ENCODE data around the gene C10orf95. TPM values are rescaled to one million over a fixed set of nuclear protein-coding genes. Genes with fewer than 3 reads are reported as not detected.

Gene C10orf95
- total RNA-seq, 3 donors from 2014 or later (not counting 1 experiment from before 2014, with no cell fraction given) = 0.25 to 0.41 (median 0.35) TPM

DNA sequence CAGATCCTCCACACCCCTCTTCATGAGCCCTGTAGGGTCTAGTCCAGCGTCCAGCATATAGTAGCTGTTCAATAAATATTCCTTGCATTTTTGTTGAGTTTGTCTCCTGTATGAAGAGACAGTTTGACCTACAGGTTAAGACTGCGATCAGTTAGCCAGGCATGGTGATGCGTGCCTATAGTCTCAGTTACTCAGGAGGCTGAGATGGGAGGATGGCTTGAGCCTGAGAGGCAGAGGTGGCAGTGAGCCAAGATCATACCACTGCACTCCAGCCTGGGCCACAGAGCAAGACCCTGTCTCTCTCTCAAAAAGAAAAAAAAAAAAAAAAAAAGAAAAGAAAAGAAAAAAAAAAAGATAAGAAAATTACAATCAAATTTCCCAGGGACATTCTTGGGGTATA lies 13.8 kb downstream of the C10orf95 start:
- no peaks in the 10 kb centered on the region for H3K27me3 ChIP-seq (ENCODE audit: control insufficient read depth, insufficient read depth, low read length)
- H3K27ac ChIP-seq (ENCODE audit: low read length) = no peak overlapping the region
- Mint-ChIP-seq H3K4me1 (peaks cover 53 to 56% of the 10 kb centered on the region in 2 donors), H3K36me3 (no peaks in the 10 kb centered on the region), H3K27me3 (ENCODE audit: low read depth in 2 of 2) (no peaks in the 10 kb centered on the region), H3K4me3 (peak overlapping the region; percentile 85), H3K9me3 (no peaks in the 10 kb centered on the region), H3K27ac (peak overlapping the region; percentile 87 to 91)
- H3K36me3 ChIP-seq (ENCODE audit: control insufficient read depth, insufficient read depth, low read length) = no peaks in the 10 kb centered on the region
- no peak for DNase-seq
- intact Hi-C loops (cut with micrococcal nuclease) = no loop called here
- ATAC-seq = no peak
- no peak overlapping the region for H3K4me3 ChIP-seq (ENCODE audit: low read length)
- TF ChIP-seq CTCF (IDR thresholded peaks at IDR 0.05) = no peak
- WGBS (ENCODE audit: insufficient coverage) = 92% methylated on average over 3 of the region's 3 CpGs
- peaks cover 54% of the 10 kb centered on the region for H3K4me1 ChIP-seq (ENCODE audit: control insufficient read depth, insufficient read depth, low read length)
- H3K9me3 ChIP-seq (ENCODE audit: control insufficient read depth, insufficient read depth, low read length) = no peaks in the 10 kb centered on the region

GRCh38 chr10:102436312-102436711 lies 15.0 kb downstream of the C10orf95 start:
- Histone ChIP-seq H3K27ac (ENCODE audit: low read length) (peak overlapping the region; percentile 65), H3K4me3 (ENCODE audit: low read length) (peak overlapping the region; percentile 42), H3K36me3 (ENCODE audit: control insufficient read depth, insufficient read depth, low read length) (no peaks in the 10 kb centered on the region), H3K27me3 (ENCODE audit: control insufficient read depth, insufficient read depth, low read length) (no peaks in the 10 kb centered on the region), H3K9me3 (ENCODE audit: control insufficient read depth, insufficient read depth, low read length) (no peaks in the 10 kb centered on the region), H3K4me1 (ENCODE audit: control insufficient read depth, insufficient read depth, low read length) (peaks cover 64% of the 10 kb centered on the region)
- intact Hi-C loops (cut with micrococcal nuclease) = no loop called here
- no peaks in the 10 kb centered on the region for H3K36me3 Mint-ChIP-seq
- peaks cover 65 to 68% of the 10 kb centered on the region in 2 donors for H3K4me1 Mint-ChIP-seq
- H3K4me3 Mint-ChIP-seq = peak overlapping the region; percentile 85
- ATAC-seq (no peak), DNase-seq (no peak)
- TF ChIP-seq CTCF (IDR thresholded peaks at IDR 0.05) = no peak
- peak overlapping the region; percentile 87 to 91 for H3K27ac Mint-ChIP-seq
- H3K27me3 Mint-ChIP-seq (ENCODE audit: low read depth in 2 of 2) = no peaks in the 10 kb centered on the region
- no peaks in the 10 kb centered on the region for H3K9me3 Mint-ChIP-seq
- WGBS (ENCODE audit: insufficient coverage) = 67% methylated on average over 6 of the region's 6 CpGs

DNA sequence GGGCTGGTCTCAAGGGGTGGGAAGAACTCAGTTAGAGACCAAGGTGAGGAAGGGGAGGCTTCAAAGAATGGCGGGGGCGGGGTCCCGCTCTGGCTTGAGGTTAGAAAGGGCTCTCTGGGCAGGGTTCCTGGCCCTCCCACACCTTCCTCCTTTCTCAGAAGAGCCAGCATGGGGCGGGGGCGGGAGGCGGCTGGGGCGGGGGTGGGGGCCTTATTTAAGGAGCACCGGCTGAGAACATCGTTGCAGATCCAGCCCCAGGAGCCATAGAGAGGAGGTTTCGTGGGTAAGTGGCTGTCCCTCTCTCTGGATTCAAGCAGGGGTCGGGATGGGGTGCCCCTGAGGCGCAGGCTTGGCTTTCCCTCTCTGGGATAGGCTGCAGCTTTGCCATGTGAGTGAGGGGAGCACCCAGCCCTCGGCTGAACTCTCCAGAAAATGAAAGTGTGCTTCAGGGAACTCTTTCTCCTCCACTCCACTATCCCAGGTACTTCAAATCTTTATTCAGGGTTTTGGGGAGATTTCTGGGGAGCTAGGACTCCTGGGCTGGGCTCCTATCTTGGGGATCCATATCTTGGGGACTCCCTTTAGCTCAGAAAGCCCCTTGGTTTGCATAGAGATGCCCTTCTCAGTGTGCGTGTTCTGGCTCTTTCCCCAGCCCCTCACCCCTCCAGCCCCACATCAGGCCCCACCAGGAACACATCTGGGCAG lies 15.7 kb downstream of the C10orf95 start:
- H3K27ac Mint-ChIP-seq = peak overlapping the region; percentile 87 to 91
- H3K4me3 Mint-ChIP-seq = peak overlapping the region; percentile 85
- H3K36me3 Mint-ChIP-seq = no peaks in the 10 kb centered on the region
- H3K36me3 ChIP-seq (ENCODE audit: control insufficient read depth, insufficient read depth, low read length) = no peaks in the 10 kb centered on the region
- peaks cover 64% of the 10 kb centered on the region for H3K4me1 ChIP-seq (ENCODE audit: control insufficient read depth, insufficient read depth, low read length)
- H3K9me3 ChIP-seq (ENCODE audit: control insufficient read depth, insufficient read depth, low read length) = no peaks in the 10 kb centered on the region
- no peak for TF ChIP-seq CTCF (IDR thresholded peaks at IDR 0.05)
- no peaks in the 10 kb centered on the region for H3K9me3 Mint-ChIP-seq
- H3K27ac ChIP-seq (ENCODE audit: low read length) = peak overlapping the region; percentile 69
- DNase-seq (peak in 1 of 2 donors; percentile 49), ATAC-seq (peak in 2 of 3 donors; percentile 15 to 16)
- peaks cover 65 to 68% of the 10 kb centered on the region in 2 donors for H3K4me1 Mint-ChIP-seq
- intact Hi-C loops (cut with micrococcal nuclease) = no loop called here
- H3K27me3 Mint-ChIP-seq (ENCODE audit: low read depth in 2 of 2) = no peaks in the 10 kb centered on the region
- H3K4me3 ChIP-seq (ENCODE audit: low read length) = peak overlapping the region; percentile 42
- 4% methylated on average over 12 of the region's 14 CpGs for WGBS (ENCODE audit: insufficient coverage)
- no peaks in the 10 kb centered on the region for H3K27me3 ChIP-seq (ENCODE audit: control insufficient read depth, insufficient read depth, low read length)

DNA sequence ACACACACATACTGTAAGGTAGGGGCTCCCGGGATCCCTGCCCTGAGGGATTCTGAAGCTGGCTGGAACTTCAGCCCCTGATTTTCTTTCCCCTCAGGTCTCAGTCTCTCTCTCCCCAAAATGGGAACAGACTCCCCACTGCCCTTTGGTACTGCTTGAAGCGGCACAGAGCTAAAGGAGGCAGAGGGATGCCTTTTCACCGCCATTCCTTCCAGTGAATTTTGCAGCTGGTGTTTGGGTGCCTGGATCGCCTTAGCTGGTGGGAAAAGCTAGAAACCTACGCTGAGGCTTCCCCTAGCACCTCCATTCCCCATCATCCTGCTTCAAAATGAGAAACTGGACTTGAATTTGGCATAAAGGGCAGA lies 16.2 kb downstream of the C10orf95 start:
- H3K4me1 Mint-ChIP-seq = peaks cover 65 to 68% of the 10 kb centered on the region in 2 donors
- H3K27me3 Mint-ChIP-seq (ENCODE audit: low read depth in 2 of 2) = no peaks in the 10 kb centered on the region
- no peaks in the 10 kb centered on the region for H3K36me3 Mint-ChIP-seq
- TF ChIP-seq CTCF (IDR thresholded peaks at IDR 0.05) = no peak
- WGBS (ENCODE audit: insufficient coverage) = 44% methylated on average over 4 of the region's 5 CpGs
- Histone ChIP-seq H3K36me3 (ENCODE audit: control insufficient read depth, insufficient read depth, low read length) (no peaks in the 10 kb centered on the region), H3K27me3 (ENCODE audit: control insufficient read depth, insufficient read depth, low read length) (no peaks in the 10 kb centered on the region), H3K4me3 (ENCODE audit: low read length) (peak overlapping the region; percentile 42), H3K27ac (ENCODE audit: low read length) (peak overlapping the region; percentile 69), H3K9me3 (ENCODE audit: control insufficient read depth, insufficient read depth, low read length) (no peaks in the 10 kb centered on the region), H3K4me1 (ENCODE audit: control insufficient read depth, insufficient read depth, low read length) (peaks cover 64% of the 10 kb centered on the region)
- peak overlapping the region; percentile 87 to 91 for H3K27ac Mint-ChIP-seq
- H3K4me3 Mint-ChIP-seq = peak overlapping the region; percentile 85
- intact Hi-C loops (cut with micrococcal nuclease) = no loop called here
- ATAC-seq (no peak), DNase-seq (no peak)
- no peaks in the 10 kb centered on the region for H3K9me3 Mint-ChIP-seq
